T-helper 2 cell treated with Interferon-gamma antibody and Interleukin-4, amounts not matched to agents 5 μg/mL and 100 μg/mL, for 36 hours (primary cell): Measurements from ENCODE around the gene HNRNPL.
A peak's percentile ranks its signal among the peaks of the same experiment; 100 is the strongest.
"Not testable (repeated sequence)": the region's sequence is repeated elsewhere in the genome, so short reads cannot be mapped to it uniquely, and the experiment has no call there.

ENCODE experiments used
- DNase-seq: peaks from one replicate; pipeline ENCODE4 v3.0.0; 2021; ENCODE audit warnings: low spot score
- H3K27ac Mint-ChIP-seq: one replicate; pipeline ENCODE4 v1.8.0; 2021; ENCODE audit warnings: mild to moderate bottlenecking, mixed read lengths
- H3K27me3 Mint-ChIP-seq: one replicate; pipeline ENCODE4 v1.8.0; 2021; ENCODE audit warnings: low read depth, mixed read lengths
- H3K36me3 Mint-ChIP-seq: one replicate; pipeline ENCODE4 v1.8.0; 2021; ENCODE audit warnings: low read depth, mixed read lengths
- H3K4me1 Mint-ChIP-seq: one replicate; pipeline ENCODE4 v1.8.0; 2021; ENCODE audit warnings: low read depth, mixed read lengths
- H3K4me3 Mint-ChIP-seq: one replicate; pipeline ENCODE4 v1.8.0; 2022; ENCODE audit warnings: mild to moderate bottlenecking, moderate library complexity, mixed read lengths
- H3K9me3 Mint-ChIP-seq: one replicate; pipeline ENCODE4 v1.8.0; 2021; ENCODE audit warnings: mixed read lengths

HNRNPL gene

DNA sequence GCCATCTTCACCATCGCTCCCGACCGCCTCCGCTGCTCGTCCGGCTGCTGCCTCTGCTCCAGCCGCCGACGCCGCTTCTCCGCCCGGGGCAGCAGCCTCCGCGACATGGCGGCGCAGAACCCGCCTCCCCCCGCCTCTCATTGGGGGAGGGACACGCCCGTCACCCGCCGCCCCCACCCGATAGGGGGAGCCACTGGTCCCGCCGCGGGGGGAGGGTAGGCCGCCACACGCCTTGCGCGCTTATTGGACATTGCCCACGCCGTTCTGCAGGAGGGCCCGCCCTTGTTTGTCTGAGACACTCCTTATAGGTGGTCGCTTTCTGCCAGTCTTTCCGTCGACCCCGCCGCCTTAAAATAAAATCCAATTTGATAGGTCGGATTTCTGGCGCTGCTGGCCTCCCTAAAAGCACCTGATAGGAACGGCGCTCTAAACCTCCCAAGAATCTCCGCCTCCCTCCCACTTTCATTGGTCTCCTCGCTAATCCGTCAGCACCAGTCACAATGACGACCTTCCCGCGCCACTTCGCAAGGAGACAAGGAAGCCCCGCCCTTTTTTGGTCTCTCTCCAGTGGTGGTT lies at the start of gene HNRNPL:
HNRNPL (minus strand) TSS at position 127 of the 576 bp plus-strand sequence; CDS start at position 107, 20 bp downstream.
- Mint-ChIP-seq H3K4me3 (peak within 1 kb of the TSS; percentile 96), H3K27ac (peak within 1 kb of the TSS; percentile 100), H3K9me3 (no peaks in the 10 kb centered on the region), H3K27me3 (no peaks in the 10 kb centered on the region), H3K36me3 (peaks cover 40% of the 10 kb centered on the region), H3K4me1 (peaks cover 46% of the 10 kb centered on the region)
- DNase-seq, result peak; percentile 100

DNA sequence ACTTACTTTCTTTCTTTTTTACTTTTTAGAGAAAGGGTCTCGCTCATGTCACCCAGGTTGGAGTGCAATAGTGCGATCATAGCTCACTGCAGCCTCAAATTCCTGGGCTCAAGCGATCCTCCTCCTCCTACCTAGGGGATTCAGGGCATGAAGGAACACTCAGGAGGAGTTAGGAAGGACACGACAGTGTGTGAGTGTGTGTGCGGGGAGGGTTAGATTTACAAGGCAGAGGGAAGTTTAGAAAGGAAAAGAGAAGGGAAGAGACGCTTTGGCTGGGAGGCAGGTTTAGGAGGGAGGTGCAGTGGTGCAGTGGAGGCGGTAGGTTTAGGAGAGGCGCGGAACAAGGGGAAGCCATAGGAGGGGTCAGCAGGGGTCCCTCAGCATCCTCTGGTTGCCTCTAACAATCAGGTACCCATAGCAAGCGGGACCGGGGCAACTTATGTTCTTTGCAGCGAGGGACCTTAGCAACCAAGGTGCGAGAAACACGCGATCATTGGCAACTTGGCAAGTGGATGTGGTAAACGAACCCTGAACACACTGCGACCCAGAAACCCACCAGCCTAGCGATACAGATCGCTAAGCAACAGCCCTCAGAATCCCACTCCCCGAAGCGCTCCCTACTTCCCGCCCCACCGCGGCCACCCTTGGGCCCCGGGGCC lies 49.1 kb upstream of the HNRNPL start:
- Mint-ChIP-seq H3K4me1 (peaks cover 23% of the 10 kb centered on the region), H3K36me3 (peaks cover 10% of the 10 kb centered on the region), H3K4me3 (peak overlapping the region; percentile 100), H3K27me3 (no peaks in the 10 kb centered on the region), H3K27ac (peak overlapping the region; percentile 98), H3K9me3 (no peaks in the 10 kb centered on the region)
- DNase-seq, result no peak

DNA sequence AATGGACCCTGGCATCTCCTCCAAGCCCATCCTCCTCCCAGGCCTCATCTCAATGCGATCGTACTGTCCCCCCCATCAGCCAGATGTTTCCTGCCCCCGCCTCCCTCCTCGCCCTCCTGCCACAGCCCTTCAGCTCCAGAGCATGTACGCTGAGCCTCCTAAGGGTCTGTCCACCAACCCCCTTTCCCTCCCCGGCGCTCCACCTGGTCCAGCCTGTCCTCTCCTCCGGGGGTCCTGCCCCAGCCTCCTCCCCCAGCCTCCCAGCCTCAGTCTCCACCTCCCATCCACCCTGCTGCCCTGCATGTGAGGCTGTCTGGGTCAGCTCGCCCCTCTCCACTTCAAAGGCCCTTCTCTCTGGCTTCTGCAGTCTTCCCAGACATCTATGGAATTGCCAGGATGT lies 45.2 kb upstream of the HNRNPL start:
- H3K27ac Mint-ChIP-seq, result no peak overlapping the region
- H3K9me3 Mint-ChIP-seq, result no peaks in the 10 kb centered on the region
- DNase-seq, result no peak
- H3K4me3 Mint-ChIP-seq, result no peak overlapping the region
- peaks cover 14% of the 10 kb centered on the region for H3K4me1 Mint-ChIP-seq
- no peaks in the 10 kb centered on the region for H3K27me3 Mint-ChIP-seq
- peaks cover 4% of the 10 kb centered on the region for H3K36me3 Mint-ChIP-seq

DNA sequence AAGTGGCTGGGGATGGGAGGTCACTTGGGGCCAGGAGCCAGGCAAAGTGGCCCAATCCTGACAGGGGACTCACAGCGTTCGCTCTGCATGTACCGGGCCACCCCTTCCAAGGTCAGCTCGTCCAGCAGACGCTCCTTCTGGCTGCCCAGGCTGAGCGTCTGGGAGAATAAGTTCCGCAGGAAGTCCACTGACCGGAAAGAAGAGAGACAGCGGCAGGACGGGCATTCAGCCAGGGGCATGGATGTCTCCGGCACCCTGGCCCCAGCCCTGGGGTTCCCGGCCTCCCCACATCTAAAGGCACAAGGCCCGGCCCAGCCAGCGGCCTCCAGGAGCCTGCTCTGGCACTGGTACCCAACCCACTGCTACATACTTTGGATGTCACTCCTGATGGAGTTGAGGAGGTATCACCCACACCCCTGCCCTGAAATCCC lies 43.6 kb upstream of the HNRNPL start:
- Mint-ChIP-seq H3K27ac (no peak overlapping the region), H3K4me3 (no peak overlapping the region), H3K27me3 (no peaks in the 10 kb centered on the region), H3K9me3 (no peaks in the 10 kb centered on the region), H3K36me3 (peaks cover 7% of the 10 kb centered on the region), H3K4me1 (peaks cover 8% of the 10 kb centered on the region)
- no peak for DNase-seq

DNA sequence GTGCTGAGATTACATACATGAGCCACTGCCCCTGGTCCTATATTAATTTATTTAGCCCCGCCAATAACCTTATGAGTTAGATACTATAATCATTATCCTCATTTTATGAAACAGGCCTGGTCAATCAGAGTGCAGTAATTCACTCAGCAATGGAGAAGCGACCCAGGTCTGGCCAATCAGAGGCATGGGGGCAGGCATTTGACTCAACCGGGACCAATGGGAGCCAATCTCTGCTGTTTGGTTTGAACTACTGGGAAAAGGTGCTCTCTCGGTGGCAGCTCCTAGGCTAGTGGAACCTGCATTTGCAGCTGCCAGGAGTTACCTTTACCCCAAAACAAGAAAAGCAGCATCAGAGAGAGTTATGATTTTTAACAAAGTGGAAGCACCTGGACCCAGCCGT lies 43.1 kb upstream of the HNRNPL start:
- peaks cover 5% of the 10 kb centered on the region for H3K4me1 Mint-ChIP-seq
- H3K9me3 Mint-ChIP-seq, result no peaks in the 10 kb centered on the region
- DNase-seq, result no peak
- no peaks in the 10 kb centered on the region for H3K27me3 Mint-ChIP-seq
- H3K4me3 Mint-ChIP-seq, result no peak overlapping the region
- no peak overlapping the region for H3K27ac Mint-ChIP-seq
- H3K36me3 Mint-ChIP-seq, result peaks cover 7% of the 10 kb centered on the region

DNA sequence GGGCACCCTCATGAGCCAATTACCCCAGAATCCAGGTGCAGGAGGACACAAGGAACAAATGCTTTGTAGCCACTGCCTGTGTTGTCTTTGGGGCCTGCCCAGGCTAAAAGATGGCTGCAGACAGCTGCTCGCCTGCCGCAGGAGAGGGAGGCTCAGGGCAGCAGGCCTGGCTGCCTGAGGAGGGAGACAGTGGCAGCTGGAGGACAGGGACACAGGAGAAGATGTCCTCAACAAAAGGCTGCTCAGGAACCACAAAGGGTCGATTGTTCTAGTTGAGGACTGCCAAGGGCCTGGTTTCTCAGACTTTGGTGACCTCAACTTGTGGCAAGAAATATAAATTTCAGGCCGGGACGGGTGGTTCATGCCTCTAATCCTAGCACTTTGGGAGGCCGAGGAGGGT lies 42.0 kb upstream of the HNRNPL start:
- Mint-ChIP-seq H3K36me3 (peaks cover 7% of the 10 kb centered on the region), H3K27me3 (no peaks in the 10 kb centered on the region), H3K9me3 (no peaks in the 10 kb centered on the region), H3K4me3 (no peak overlapping the region), H3K27ac (no peak overlapping the region), H3K4me1 (peaks cover 3% of the 10 kb centered on the region)
- no peak for DNase-seq

DNA sequence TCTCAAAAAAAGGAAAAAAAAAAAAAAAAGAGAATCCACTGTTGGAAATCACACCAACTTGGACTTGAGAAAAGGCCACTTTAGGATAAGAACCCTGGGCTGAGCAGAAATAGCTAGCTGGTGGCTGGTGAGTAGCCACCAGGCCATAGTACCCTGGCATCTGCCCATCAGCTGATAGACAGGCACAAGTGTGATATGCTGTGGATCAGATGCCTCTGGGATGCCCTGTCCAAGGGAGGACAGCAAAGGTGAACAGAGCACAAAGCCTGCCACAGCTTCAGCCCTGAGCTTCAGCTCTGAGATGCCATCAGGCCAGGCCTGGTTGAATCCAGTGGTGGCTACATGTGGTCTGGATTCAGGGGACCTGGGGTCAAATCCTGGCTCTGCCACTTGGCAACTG lies 40.9 kb upstream of the HNRNPL start:
- no peak for DNase-seq
- Mint-ChIP-seq H3K4me1 (peaks cover 3% of the 10 kb centered on the region), H3K4me3 (no peak overlapping the region), H3K36me3 (peaks cover 7% of the 10 kb centered on the region), H3K9me3 (no peaks in the 10 kb centered on the region), H3K27me3 (no peaks in the 10 kb centered on the region), H3K27ac (no peak overlapping the region)

DNA sequence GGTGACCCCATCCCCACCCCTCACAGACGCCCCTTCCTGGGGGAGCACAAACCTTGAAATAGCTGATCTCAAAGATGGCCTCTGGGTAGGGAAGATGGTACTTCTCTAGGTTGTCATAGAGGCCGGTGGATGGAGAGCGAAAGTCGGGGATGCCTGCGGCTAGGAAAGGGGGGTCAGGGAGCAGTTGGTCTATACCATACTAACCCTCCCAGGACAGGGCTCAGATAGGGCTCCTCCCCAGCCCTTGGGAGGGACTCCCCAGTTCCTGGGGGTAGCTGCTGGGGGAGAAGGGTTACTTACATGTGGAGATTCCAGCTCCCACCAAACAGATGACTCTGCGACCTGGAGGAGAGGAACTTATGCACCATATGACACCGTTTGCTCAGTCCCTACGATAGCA lies 40.0 kb upstream of the HNRNPL start:
- no peak overlapping the region for H3K27ac Mint-ChIP-seq
- peaks cover 2% of the 10 kb centered on the region for H3K4me1 Mint-ChIP-seq
- H3K9me3 Mint-ChIP-seq, result no peaks in the 10 kb centered on the region
- peaks cover 7% of the 10 kb centered on the region for H3K36me3 Mint-ChIP-seq
- H3K4me3 Mint-ChIP-seq, result no peak overlapping the region
- H3K27me3 Mint-ChIP-seq, result no peaks in the 10 kb centered on the region
- no peak for DNase-seq

DNA sequence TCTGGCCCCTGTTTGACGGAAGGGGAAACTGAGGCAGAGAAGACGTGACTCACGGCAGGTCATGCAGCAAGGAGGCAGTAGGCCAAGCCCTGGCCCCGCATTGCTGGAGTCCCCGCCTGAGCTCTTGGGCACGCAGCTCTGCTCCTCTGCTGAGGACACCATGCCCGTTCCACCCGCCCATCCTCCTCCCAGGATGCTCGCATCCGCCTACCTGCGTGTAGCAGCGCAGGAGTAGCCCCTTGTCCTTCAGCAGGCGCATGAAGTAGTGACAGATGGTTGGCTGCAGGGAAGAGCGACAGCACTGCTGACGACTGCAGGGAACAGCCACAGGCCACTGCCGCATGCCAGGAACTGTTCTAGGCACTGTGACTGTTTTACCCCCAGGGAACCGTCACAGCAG lies 39.1 kb upstream of the HNRNPL start:
- H3K36me3 Mint-ChIP-seq, result peaks cover 7% of the 10 kb centered on the region
- H3K9me3 Mint-ChIP-seq, result no peaks in the 10 kb centered on the region
- H3K27ac Mint-ChIP-seq, result no peak overlapping the region
- no peaks in the 10 kb centered on the region for H3K4me1 Mint-ChIP-seq
- H3K27me3 Mint-ChIP-seq, result no peaks in the 10 kb centered on the region
- no peak overlapping the region for H3K4me3 Mint-ChIP-seq
- no peak for DNase-seq

DNA sequence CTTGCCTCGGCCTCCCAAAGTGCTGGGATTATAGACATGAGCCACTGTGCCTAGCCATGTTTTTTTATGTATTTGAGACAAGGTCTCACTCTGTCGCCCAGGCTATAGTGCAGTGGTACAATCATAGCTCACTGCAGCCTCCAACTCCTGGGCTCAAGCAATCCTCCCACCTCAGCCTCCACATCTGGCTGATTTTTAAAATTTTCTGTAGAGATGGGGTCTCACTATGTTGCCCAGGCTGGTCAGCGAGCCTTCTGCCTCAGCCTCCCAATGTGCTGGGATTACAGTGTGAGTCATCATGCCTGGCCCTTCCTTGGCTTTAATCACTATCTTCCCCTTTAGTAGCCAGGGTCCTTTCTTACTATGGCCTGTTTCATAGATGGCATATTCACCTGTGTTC lies 34.9 kb upstream of the HNRNPL start:
- not testable (repeated sequence) for DNase-seq, H3K27me3 Mint-ChIP-seq, H3K4me1 Mint-ChIP-seq, H3K4me3 Mint-ChIP-seq, H3K9me3 Mint-ChIP-seq, H3K27ac Mint-ChIP-seq
- peaks cover 14% of the 10 kb centered on the region for H3K36me3 Mint-ChIP-seq

DNA sequence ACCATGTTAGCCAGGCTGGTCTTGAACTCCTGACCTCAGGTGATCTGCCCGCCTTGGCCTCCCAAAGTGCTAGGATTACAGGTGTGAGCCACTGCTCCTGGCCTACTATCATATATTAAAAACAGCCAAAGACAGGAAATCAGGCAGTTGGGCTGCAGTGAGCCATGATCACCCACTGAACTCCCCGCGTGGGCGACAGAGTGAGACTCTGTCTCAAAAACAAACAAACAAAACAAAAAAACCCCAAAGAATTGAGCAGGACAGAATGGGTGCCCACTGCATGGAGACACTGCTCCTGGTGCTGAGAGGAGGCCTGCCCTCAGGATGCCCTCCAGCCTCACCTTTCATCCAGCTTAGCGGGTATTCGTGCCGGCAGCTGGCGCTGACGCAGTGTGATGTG lies 33.5 kb upstream of the HNRNPL start:
- H3K9me3 Mint-ChIP-seq, result no peaks in the 10 kb centered on the region
- no peak for DNase-seq
- no peaks in the 10 kb centered on the region for H3K27me3 Mint-ChIP-seq
- H3K36me3 Mint-ChIP-seq, result peaks cover 15% of the 10 kb centered on the region
- H3K27ac Mint-ChIP-seq, result no peak overlapping the region
- no peak overlapping the region for H3K4me3 Mint-ChIP-seq
- peaks cover 6% of the 10 kb centered on the region for H3K4me1 Mint-ChIP-seq

DNA sequence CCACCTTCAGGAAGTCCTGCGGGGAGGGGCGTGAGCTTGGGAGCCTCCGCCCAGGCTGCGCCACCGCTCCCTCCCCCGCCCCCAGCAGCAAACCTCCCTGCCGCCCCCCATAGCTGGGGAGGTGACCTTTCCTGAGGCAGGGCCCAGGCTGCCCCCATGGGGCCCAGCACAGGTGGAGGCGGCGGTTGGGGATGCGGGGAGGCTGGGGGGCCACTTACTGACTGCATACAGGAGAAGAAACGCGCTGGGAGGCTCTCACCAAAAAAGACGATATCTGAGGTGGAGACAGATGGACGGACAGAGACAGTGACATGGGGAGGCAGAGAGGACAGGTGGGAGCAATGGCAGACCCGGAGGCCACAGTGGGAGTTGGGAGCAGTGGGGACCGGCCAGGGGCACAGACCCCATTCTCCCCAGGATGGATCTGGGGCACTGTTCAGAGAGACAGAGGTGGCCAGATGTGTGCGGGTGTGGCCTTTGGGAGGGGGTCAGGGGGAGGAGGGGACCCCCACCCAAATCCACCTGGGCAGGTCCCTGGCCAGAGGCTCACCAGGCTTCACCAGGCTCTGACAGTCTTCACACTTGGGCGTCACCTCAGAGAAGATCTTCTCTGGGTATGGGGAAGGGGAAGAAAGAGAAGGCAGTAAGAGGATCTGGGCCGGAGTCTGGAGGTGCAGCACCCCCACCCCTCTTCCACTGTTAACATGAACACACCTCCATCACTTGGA lies 31.3 kb upstream of the HNRNPL start:
- Mint-ChIP-seq H3K4me1 (peaks cover 22% of the 10 kb centered on the region), H3K4me3 (no peak overlapping the region), H3K27ac (peak overlapping the region; percentile 67), H3K27me3 (no peaks in the 10 kb centered on the region), H3K36me3 (peaks cover 20% of the 10 kb centered on the region), H3K9me3 (no peaks in the 10 kb centered on the region)
- DNase-seq, result no peak

DNA sequence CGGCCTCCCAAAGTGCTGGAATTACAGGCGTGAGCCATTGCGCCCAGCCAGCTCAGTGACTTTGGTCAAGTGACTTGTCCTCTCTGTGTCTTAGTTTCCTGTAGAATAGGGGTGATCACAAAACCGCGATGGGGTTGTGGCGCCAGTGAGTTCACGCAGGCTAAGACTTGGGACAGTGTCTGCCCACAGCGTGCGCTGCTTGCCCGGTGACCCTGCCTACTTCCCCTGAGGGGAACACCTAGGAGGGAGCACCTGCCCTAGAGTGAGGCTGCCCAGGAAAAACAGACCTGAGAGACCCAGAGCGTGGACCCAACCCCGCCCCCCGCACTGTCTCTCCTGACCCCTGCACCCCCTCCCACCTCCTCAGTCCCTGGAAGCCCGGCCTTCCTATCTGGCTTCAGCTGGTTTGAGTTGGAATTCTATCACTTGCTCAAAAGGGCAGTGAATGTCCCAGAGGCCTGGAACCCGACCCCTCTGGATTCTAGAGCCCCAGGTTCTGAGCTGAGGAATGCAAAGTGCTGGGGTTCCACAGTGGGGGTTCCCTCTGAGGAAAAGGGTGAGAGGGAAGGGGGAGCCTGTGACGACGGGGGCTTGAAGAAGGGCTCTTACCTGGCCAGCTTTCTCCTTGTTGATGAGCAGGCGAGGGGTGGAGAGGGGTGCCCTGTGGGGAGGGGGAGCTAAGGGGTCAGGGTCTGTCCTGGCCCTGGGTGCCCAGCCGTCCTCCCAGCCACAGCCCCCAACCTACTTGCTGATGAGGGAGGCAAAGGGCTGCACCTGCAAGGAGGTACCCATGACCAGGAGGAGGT lies 30.5 kb upstream of the HNRNPL start:
- no peak for DNase-seq
- H3K36me3 Mint-ChIP-seq, result peaks cover 22% of the 10 kb centered on the region
- peak overlapping the region; percentile 52 for H3K27ac Mint-ChIP-seq
- peaks cover 23% of the 10 kb centered on the region for H3K4me1 Mint-ChIP-seq
- H3K4me3 Mint-ChIP-seq, result peak overlapping the region; percentile 26
- no peaks in the 10 kb centered on the region for H3K27me3 Mint-ChIP-seq
- no peaks in the 10 kb centered on the region for H3K9me3 Mint-ChIP-seq

DNA sequence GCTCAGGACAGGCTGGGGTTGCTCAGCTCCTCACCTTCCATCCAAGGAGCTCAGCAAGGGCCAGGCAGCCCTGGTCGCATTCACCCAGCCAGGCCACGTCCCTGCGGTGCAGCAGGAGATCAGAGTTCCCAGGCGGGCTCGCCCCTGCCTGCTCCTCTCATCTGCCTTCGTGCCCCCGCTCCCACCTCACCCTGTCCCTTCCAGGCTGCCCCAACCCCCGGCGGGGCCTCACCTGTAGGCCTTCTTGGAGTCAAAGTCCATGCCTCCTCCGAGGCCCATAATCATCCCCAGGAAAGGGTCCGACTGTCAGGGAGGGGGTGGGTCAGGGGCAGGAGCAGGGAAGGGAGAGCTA lies 29.6 kb upstream of the HNRNPL start:
- no peaks in the 10 kb centered on the region for H3K27me3 Mint-ChIP-seq
- peaks cover 23% of the 10 kb centered on the region for H3K4me1 Mint-ChIP-seq
- DNase-seq, result no peak
- H3K4me3 Mint-ChIP-seq, result no peak overlapping the region
- H3K27ac Mint-ChIP-seq, result peak overlapping the region; percentile 52
- H3K9me3 Mint-ChIP-seq, result no peaks in the 10 kb centered on the region
- peaks cover 22% of the 10 kb centered on the region for H3K36me3 Mint-ChIP-seq
